ENCODE data around the gene MRPL2. TPM values are rescaled to one million over a fixed set of nuclear protein-coding genes. Genes with fewer than 3 reads are reported as not detected.

MRPL2 gene
- total and polyA plus RNA-seq, 2 of the 4 experiments (the other 2 are of a cell fraction): 18.1 to 45.9 TPM

DNA sequence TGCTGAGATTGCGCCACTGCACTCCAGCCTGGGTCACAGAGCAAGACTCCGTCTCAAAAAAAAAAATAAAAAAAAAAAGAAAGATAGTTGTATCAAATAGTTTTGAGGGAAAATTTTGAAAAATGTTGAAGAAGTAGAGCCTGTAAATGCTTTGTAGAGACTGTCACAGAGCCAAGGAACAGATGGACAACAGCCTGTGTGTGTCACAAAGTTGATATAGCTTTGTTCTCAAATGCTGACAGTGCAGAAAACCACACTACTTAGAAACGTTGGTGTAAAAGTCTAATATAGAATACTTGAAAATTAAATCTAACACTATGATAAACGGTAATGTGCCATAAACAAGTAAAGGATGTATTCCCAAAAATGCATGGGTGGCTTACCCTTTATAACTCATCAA lies 42.3 kb upstream of the MRPL2 start:
- no peak overlapping the region for H2AK5ac ChIP-seq (ENCODE audit: low read depth, low read length)
- ATAC-seq (ENCODE audit: low read depth) (no peak), DNase-seq (no peak)
- H3K23ac ChIP-seq (ENCODE audit: low read depth, low read length): no peak overlapping the region
- no peak overlapping the region for H2BK15ac ChIP-seq (ENCODE audit: low read depth, low read length)
- H4K8ac ChIP-seq (ENCODE audit: low read depth in 2 of 2, low read length in 2 of 2): no peak overlapping the region
- no peak overlapping the region for H3K4ac ChIP-seq (ENCODE audit: low read depth, low read length)
- H2BK20ac ChIP-seq (ENCODE audit: low read depth, low read length): no peak overlapping the region
- no peaks in the 10 kb centered on the region for H3K9me3 ChIP-seq (ENCODE audit: control insufficient read depth, insufficient read depth, low read length)
- no peak overlapping the region for H4K91ac ChIP-seq (ENCODE audit: insufficient read depth, low read depth, low read length)
- H3K36me3 ChIP-seq (ENCODE audit: control insufficient read depth, insufficient read depth, low read length): peaks cover 4% of the 10 kb centered on the region
- dilution Hi-C loops (cut with HindIII; ENCODE audit: low sequenced_read_pairs, unreplicated experiment) (no loop called here), intact Hi-C loops (cut with micrococcal nuclease) (no loop called here), in situ Hi-C loops (cut with MboI; ENCODE audit: low sequenced_read_pairs) (no loop called here)
- peaks cover 36 to 75% of the 10 kb centered on the region in 2 experiments for H3K79me1 ChIP-seq (ENCODE audit: low read depth in 1 of 2, low read length in 2 of 2)
- H3K18ac ChIP-seq (ENCODE audit: low read depth, low read length): no peak overlapping the region
- no peak overlapping the region for H2BK120ac ChIP-seq (ENCODE audit: low read depth, low read length)
- no peak overlapping the region for H2AK9ac ChIP-seq (replicated peaks; ENCODE audit: low read depth, low read length, poor library complexity)
- ChIA-PET CTCF (no interaction called here), POLR2A (ENCODE audit: unreplicated experiment) (no interaction called here)
- TF ChIP-seq BHLHE40 (IDR thresholded peaks at IDR 0.05; ENCODE audit: low read depth, low read length): no peak
- TF ChIP-seq MAFK (IDR thresholded peaks at IDR 0.05; ENCODE audit: low read depth, low read length): peak; percentile 98
- no peak for TF ChIP-seq RAD21 (IDR thresholded peaks at IDR 0.05; ENCODE audit: low read length)
- H3K14ac ChIP-seq (replicated peaks; ENCODE audit: low read depth, low read length): no peak overlapping the region
- peaks cover 46% of the 10 kb centered on the region for H4K20me1 ChIP-seq (ENCODE audit: insufficient read depth, low read length)
- H3K4me2 ChIP-seq (ENCODE audit: low read depth, low read length): no peak overlapping the region
- H3K4me3 ChIP-seq (ENCODE audit: insufficient read depth, low read depth, low read length): no peak overlapping the region
- no peak overlapping the region for H3K27ac ChIP-seq (ENCODE audit: insufficient read depth, low read length)
- no peaks in the 10 kb centered on the region for H3K27me3 ChIP-seq (ENCODE audit: control insufficient read depth, insufficient read depth, low read length)
- peaks cover 14% of the 10 kb centered on the region for H3K9me1 ChIP-seq (ENCODE audit: insufficient read depth, low read length)
- BruUV-seq (replicated peaks): no TSS peak
- no CpG with 5 or more reads among the region's 4 CpGs for WGBS, 2 experiments (ENCODE audit: extremely low coverage in 2 of 2, insufficient read length in 1 of 2)
- H2AFZ ChIP-seq (replicated peaks; ENCODE audit: low read length, poor library complexity): no peak overlapping the region
- peaks cover 10% of the 10 kb centered on the region for H3K4me1 ChIP-seq (ENCODE audit: control insufficient read depth, insufficient read depth, low read length)
- no peak overlapping the region for H2BK5ac ChIP-seq (ENCODE audit: low read depth, low read length, poor library complexity, severe bottlenecking)
- H3K9ac ChIP-seq (ENCODE audit: low read depth, low read length): no peak overlapping the region
- H4K5ac ChIP-seq (ENCODE audit: low read depth, low read length): no peak overlapping the region
- H3K56ac ChIP-seq (ENCODE audit: extremely low read depth, insufficient read depth, low read length): no peak overlapping the region
